PFSK-1 (cell line): ENCODE data around the gene MYO7B.

ENCODE experiments used
- FOXP2 ChIP-seq: optimal IDR thresholded peaks from 2 replicates; pipeline ENCODE3; 2011; ENCODE audit warnings: borderline replicate concordance, control low read depth, inconsistent platforms; ENCODE audit not compliant: insufficient read depth; ENCODE audit errors: extremely low read length, extremely low read depth
- POLR2AphosphoS5 ChIP-seq: IDR thresholded peaks from 2 replicates; pipeline ENCODE4 v1.6.1; 2012; ENCODE audit warnings: low read depth, mild to moderate bottlenecking, control low read depth, low read length, moderate library complexity
- TAF1 ChIP-seq: IDR thresholded peaks from 2 replicates; pipeline ENCODE4 v1.6.1; 2012; ENCODE audit warnings: low read length, control low read depth, borderline replicate concordance; ENCODE audit not compliant: insufficient read depth

GRCh38 chr2:127644066-127645025, 108.9 kb downstream of the MYO7B start:
- no peak for TF ChIP-seq TAF1
- no peak for TF ChIP-seq FOXP2
- TF ChIP-seq POLR2AphosphoS5, result no peak
